Right cardiac atrium (tissue), 5 donors: ENCODE measurements around the gene PCARE. TPM values are rescaled to one million over a fixed set of nuclear protein-coding genes. Genes with fewer than 3 reads are reported as not detected.
"Not testable (repeated sequence)": the region's sequence is repeated elsewhere in the genome, so short reads cannot be mapped to it uniquely, and the experiment has no call there.

ENCODE experiments used
- ATAC-seq, 2 donors: fragments of 200-7000 bp; cut with Tn5 transposase; one replicate each; pipeline versions ENCODE4 v1.8.0 to v1.9.1; 2020; ENCODE audit warnings: moderate library complexity in 2 of 2, mild to moderate bottlenecking in 1 of 2
- DNase-seq, 3 donors: peaks; one replicate each; pipeline ENCODE4 v3.0.0-alpha.2; 2020
- H3K27ac ChIP-seq: one replicate; pipeline ENCODE4 v1.5.1; 2013; ENCODE audit warnings: mild to moderate bottlenecking, low read length, control low read depth, moderate library complexity
- H3K27me3 ChIP-seq: one replicate; pipeline ENCODE4 v1.6.1; 2013; ENCODE audit not compliant: control insufficient read depth, insufficient read depth
- H3K4me1 ChIP-seq: one replicate; pipeline ENCODE4 v1.6.1; 2013; ENCODE audit warnings: low read length; ENCODE audit not compliant: control insufficient read depth, insufficient read depth
- H3K4me3 ChIP-seq: one replicate; pipeline ENCODE4 v1.5.1; 2013; ENCODE audit warnings: low read length, control low read depth
- H3K9me3 ChIP-seq: one replicate; pipeline ENCODE4 v1.6.1; 2013; ENCODE audit warnings: low read length; ENCODE audit not compliant: control insufficient read depth
- WGBS: extraction: QIAGEN DNeasy Blood & Tissue Kit; methylation state at CpG from one replicate; pipeline ENCODE4 v1.1.7; 2013; 5-methylcytosine and 5-hydroxymethylcytosine counted together
- intact Hi-C, 4 donors: fragments of 100-400 bp; cut with DNase I; formaldehyde crosslinking; loops; one replicate each; pipeline versions ENCODE4 v1.11.0 to v1.14.0; 2022 to 2023
- polyA plus RNA-seq: library from polyadenylated mRNA; stranded (reverse); fragments of 200-250 nt; gene quantifications from one replicate; pipeline ENCODE4 v1.2.3, GENCODE V29; 2013
- total RNA-seq, 4 donors: library from RNA; stranded (reverse); fragmentation: NEBNext Ultra II Directional; extraction: Animal tissue kit (Norgen Biotek cat#: 25700); gene quantifications; one replicate each; pipeline ENCODE4 v1.2.1, GENCODE V29; 2021
- donor health status: healthy with polysubstance abuse.
- donor health status: DM: no; HTN: yes; CAD: no.
- donor health status: DM: no; HTN: no; CAD: no.
- donor health status: DM: no; HTN: yes; CAD: no; lungs with severe emphysema.
- donor health status: DM: yes; HTN: yes; CAD: no.

PCARE gene
- total and polyA plus RNA-seq, 5 donors, result 0.47 to 5.3 (median 1.9) TPM

- no peak for DNase-seq
- no peaks in the 10 kb centered on the region for H3K9me3 ChIP-seq
- no peak overlapping the region for H3K4me3 ChIP-seq
- H3K27ac ChIP-seq, result no peak overlapping the region
- WGBS, result 72% methylated on average over 5 of the region's 5 CpGs
- H3K27me3 ChIP-seq, result no peaks in the 10 kb centered on the region
- peaks cover 2% of the 10 kb centered on the region for H3K4me1 ChIP-seq
- intact Hi-C loops, result loop anchor here in 2 of 4 donors (10.0 kb wide), 1 partner anchor 98 kb away; no protein-coding TSS in a partner anchor
- ATAC-seq, result no peak
Observed at GRCh38 chr2:29113027-29113686, 38.8 kb upstream of the PCARE start.

GRCh38 chr2:29112379-29112778 lies 38.1 kb upstream of the PCARE start:
- Histone ChIP-seq H3K4me3 (no peak overlapping the region), H3K4me1 (no peaks in the 10 kb centered on the region), H3K27ac (no peak overlapping the region), H3K27me3 (no peaks in the 10 kb centered on the region), H3K9me3 (no peaks in the 10 kb centered on the region)
- intact Hi-C loops, result loop anchor here in 2 of 4 donors (10.0 kb wide), 1 partner anchor 98 kb away; no protein-coding TSS in a partner anchor
- ATAC-seq (no peak), DNase-seq (no peak)

- ATAC-seq, result no peak
- no peak overlapping the region for H3K27ac ChIP-seq
- WGBS, result 72% methylated on average over 4 of the region's 4 CpGs
Observed at GRCh38 chr2:29110916-29111535, 36.7 kb upstream of the PCARE start.

GRCh38 chr2:29109246-29109645 lies 34.9 kb upstream of the PCARE start:
- intact Hi-C loops, result no loop called here
- Histone ChIP-seq H3K9me3 (no peaks in the 10 kb centered on the region), H3K4me3 (no peak overlapping the region), H3K4me1 (no peaks in the 10 kb centered on the region), H3K27ac (no peak overlapping the region), H3K27me3 (no peaks in the 10 kb centered on the region)
- 95% methylated on average over 2 of the region's 2 CpGs for WGBS
- DNase-seq, result no peak
- ATAC-seq, result no peak

More at GRCh38 chr2:29110916-29111535, 36.7 kb upstream of the PCARE start:
- no peaks in the 10 kb centered on the region for H3K27me3 ChIP-seq
- H3K4me1 ChIP-seq, result no peaks in the 10 kb centered on the region
- no peaks in the 10 kb centered on the region for H3K9me3 ChIP-seq
- intact Hi-C loops, result loop anchor here in 2 of 4 donors (10.0 kb wide), 1 partner anchor 96 kb away; no protein-coding TSS in a partner anchor
- no peak for DNase-seq
- H3K4me3 ChIP-seq, result no peak overlapping the region

- 75% methylated on average over 8 of the region's 8 CpGs for WGBS
- intact Hi-C loops, result no loop called here
Observed at GRCh38 chr2:29108225-29108624, 33.9 kb upstream of the PCARE start.

GRCh38 chr2:29107547-29107946 lies 33.2 kb upstream of the PCARE start:
- H3K4me3 ChIP-seq, ATAC-seq, DNase-seq, H3K4me1 ChIP-seq, H3K27ac ChIP-seq, H3K27me3 ChIP-seq, H3K9me3 ChIP-seq, intact Hi-C loops: not testable (repeated sequence)
- WGBS, result 88% methylated on average over 3 of the region's 3 CpGs

More at GRCh38 chr2:29108225-29108624, 33.9 kb upstream of the PCARE start:
- H3K27me3 ChIP-seq, result no peaks in the 10 kb centered on the region
- DNase-seq, result no peak
- peak in 1 of 2 donors; percentile 48 for ATAC-seq
- no peak overlapping the region for H3K27ac ChIP-seq
- H3K4me1 ChIP-seq, result no peaks in the 10 kb centered on the region
- no peak overlapping the region for H3K4me3 ChIP-seq
- no peaks in the 10 kb centered on the region for H3K9me3 ChIP-seq

- Histone ChIP-seq H3K9me3 (no peaks in the 10 kb centered on the region), H3K4me1 (no peaks in the 10 kb centered on the region), H3K27me3 (no peaks in the 10 kb centered on the region), H3K4me3 (no peak overlapping the region), H3K27ac (no peak overlapping the region)
- intact Hi-C loops, result no loop called here
- WGBS, result 55% methylated on average over 2 of the region's 2 CpGs
- ATAC-seq (no peak), DNase-seq (no peak)
Observed at GRCh38 chr2:29106980-29107388, 32.7 kb upstream of the PCARE start.

- Histone ChIP-seq H3K27me3 (no peaks in the 10 kb centered on the region), H3K27ac (no peak overlapping the region), H3K4me3 (no peak overlapping the region), H3K4me1 (no peaks in the 10 kb centered on the region), H3K9me3 (no peaks in the 10 kb centered on the region)
- WGBS, result 84% methylated on average over 3 of the region's 3 CpGs
- intact Hi-C loops, result no loop called here
- DNase-seq (no peak), ATAC-seq (no peak)
Observed at GRCh38 chr2:29106256-29106655, 31.9 kb upstream of the PCARE start.

- intact Hi-C loops, result no loop called here
- ATAC-seq, result no peak
- no peak for DNase-seq
- Histone ChIP-seq H3K27ac (no peak overlapping the region), H3K27me3 (no peaks in the 10 kb centered on the region), H3K9me3 (no peaks in the 10 kb centered on the region), H3K4me3 (no peak overlapping the region), H3K4me1 (no peaks in the 10 kb centered on the region)
- WGBS, result 51% methylated on average over 2 of the region's 2 CpGs
Observed at GRCh38 chr2:29105375-29105774, 31.1 kb upstream of the PCARE start.

GRCh38 chr2:29104688-29105087 lies 30.4 kb upstream of the PCARE start:
- 76% methylated on average over 5 of the region's 5 CpGs for WGBS
- Histone ChIP-seq H3K4me1 (no peaks in the 10 kb centered on the region), H3K27ac (no peak overlapping the region), H3K4me3 (no peak overlapping the region), H3K27me3 (no peaks in the 10 kb centered on the region), H3K9me3 (no peaks in the 10 kb centered on the region)
- DNase-seq (no peak), ATAC-seq (no peak)
- intact Hi-C loops, result no loop called here

GRCh38 chr2:29100564-29100963 lies 26.2 kb upstream of the PCARE start:
- Histone ChIP-seq H3K4me3 (no peak overlapping the region), H3K27me3 (no peaks in the 10 kb centered on the region), H3K27ac (no peak overlapping the region), H3K4me1 (no peaks in the 10 kb centered on the region), H3K9me3 (no peaks in the 10 kb centered on the region)
- intact Hi-C loops, result no loop called here
- ATAC-seq (no peak), DNase-seq (no peak)
- WGBS, result 84% methylated on average over 1 of the region's 1 CpG
